GM18951 (cell line): ENCODE data around the gene MFSD11.
"Not testable (repeated sequence)": the region's sequence is repeated elsewhere in the genome, so short reads cannot be mapped to it uniquely, and the experiment has no call there.

Experiments
- POLR2A ChIP-seq: IDR thresholded peaks from 4 replicates; pipeline ENCODE4 v1.6.1; 2011; ENCODE audit warnings: mild to moderate bottlenecking; ENCODE audit not compliant: insufficient read length, insufficient read depth; ENCODE audit errors: extremely low read depth
- in situ Hi-C: fragments of 300-500 bp; cut with MboI; formaldehyde crosslinking; loops from one replicate; pipeline ENCODE4 v1.12.0; 2022; ENCODE audit warnings: low sequenced_read_pairs, mixed read lengths, inconsistent platforms; ENCODE audit not compliant: unreplicated experiment

MFSD11 gene

DNA sequence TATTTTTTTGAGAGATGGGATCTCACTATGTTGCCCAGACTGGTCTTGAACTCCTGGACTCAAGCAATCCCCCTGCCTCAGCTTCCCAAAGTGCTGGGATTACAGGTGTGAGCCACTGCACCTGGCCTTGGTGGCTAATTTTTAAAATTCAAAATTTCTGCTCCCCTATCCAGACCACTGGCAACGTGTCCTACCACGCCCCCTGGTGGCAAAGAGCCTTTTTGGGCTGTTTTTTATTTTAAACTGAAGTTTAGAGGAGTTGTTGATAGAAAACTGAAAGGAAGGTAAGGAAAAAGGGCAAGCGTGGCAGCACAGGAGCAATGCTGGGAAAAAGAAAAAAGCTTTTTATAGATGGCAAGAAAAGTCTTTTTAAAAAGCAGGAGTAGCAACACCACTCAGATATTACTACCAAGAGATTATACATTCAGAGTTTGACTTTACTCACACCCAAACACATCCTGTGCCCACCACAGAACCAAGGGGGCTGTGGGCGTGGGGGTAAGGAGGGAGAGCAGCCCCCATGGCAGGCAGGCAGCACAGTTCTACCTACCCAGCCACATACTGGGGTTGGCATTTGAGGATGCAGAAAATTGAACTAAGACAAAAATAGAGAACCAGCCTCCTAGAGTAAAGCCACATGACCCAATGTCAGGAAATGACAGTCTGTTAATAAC lies 23.0 kb upstream of the MFSD11 start:
- in situ Hi-C loops, result no loop called here
- TF ChIP-seq POLR2A, result no peak

DNA sequence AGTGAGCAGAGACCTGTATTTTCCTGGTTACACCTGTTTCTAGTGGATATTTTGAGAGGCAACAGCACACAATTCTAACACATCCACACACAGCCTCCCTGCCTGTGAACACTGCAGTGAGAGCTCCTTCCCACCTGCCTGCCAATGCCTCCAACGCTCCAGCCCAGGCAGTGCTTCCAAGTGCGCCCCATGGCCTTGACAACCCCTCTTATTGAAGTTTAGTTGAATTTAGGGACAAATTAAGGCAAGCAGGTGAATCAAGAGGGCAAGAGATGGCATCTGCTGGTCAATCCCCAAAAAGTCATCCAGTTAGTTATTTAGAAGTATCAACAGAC lies 22.5 kb upstream of the MFSD11 start:
- TF ChIP-seq POLR2A, result no peak
- in situ Hi-C loops, result no loop called here

DNA sequence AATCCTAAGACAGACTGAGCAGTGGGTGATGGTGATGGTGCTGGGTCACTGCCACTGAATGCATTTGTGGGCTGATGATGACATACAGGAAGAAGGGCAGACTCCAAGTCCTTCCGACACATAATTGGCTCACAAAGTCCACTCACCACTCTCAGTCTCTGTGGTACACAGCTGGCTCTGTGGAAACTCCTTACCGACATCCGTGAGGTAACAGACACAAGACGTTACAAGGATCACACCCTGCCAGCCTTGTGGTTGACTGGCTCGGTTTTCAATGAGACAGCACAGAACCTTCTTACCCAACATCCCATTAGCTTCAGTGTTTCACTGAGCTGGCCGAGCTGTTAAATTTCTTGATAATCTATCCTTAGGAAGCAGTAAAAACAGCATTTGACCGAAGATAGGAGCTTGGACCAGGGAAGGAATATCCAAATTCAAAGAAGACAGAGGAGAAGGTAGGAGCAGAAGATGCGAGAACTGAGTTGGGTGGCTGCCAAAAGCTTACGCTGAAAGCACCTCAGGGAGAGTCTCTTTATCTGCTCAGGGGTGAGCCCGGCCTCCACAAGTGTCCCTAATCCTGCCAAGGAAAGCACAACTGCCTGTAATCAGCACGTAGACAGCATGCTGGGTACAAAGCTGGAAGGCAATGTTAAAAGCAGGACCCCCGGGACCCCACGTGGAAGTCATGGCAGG lies 21.6 kb upstream of the MFSD11 start:
- TF ChIP-seq POLR2A, result no peak
- in situ Hi-C loops, result no loop called here

DNA sequence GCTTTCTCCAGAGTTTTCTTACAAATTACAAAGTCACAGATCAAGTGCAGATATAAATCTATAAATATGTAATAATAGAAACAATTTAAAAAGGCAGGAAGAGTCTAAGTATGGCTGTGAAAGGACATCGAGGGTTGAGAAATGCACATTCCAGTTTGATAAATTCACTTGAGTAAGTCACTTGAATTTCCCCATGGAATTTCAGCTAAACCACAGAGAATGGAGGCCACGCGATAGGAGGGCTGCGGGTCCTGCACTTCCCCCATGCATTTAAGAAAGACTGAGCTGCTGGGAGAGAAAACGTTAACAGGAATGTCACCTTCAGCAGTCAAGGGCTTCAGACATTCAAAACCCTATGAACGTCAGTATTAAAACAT lies 21.1 kb upstream of the MFSD11 start:
- TF ChIP-seq POLR2A, result no peak
- in situ Hi-C loops, result no loop called here

DNA sequence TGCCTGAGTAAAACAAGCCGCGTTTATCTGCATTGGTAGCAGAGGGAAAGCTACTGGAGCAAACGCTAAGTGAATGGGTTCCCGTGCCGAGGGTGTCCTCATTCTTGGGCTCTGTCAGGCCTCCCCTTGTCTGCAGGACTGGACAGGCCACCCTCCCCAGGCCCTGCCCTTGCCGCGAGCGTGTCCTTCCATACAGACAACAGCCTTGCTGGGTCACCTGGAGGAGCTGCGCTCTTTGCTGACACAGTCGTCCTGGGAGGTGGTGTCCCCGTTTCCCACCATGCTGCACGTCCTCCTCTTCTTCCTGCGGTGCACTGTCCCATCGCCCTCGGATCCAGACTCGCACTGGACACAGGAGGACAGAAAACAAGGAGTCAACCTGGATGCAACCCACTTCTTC lies 19.4 kb upstream of the MFSD11 start:
- TF ChIP-seq POLR2A, result no peak
- in situ Hi-C loops, result no loop called here

DNA sequence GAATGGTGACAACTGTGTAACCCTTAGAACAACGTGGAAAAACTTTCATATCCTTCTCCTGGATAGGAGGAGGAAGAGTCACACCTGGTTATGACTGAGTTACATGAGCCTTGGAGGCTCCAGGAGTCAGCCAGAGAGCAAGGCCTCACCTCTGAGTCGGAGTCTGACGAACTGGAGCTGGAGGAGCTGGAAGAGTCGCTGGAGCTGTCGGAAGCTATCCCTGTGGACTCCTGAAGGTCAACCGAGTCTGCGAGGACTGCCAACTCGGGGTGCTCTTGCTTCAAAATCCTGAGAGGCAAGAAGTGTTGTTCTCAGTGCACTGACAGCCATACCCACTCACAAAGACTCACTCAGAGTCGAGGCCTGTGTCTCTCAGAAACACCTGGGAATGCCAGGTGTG lies 17.7 kb upstream of the MFSD11 start:
- in situ Hi-C loops, result no loop called here
- no peak for TF ChIP-seq POLR2A

DNA sequence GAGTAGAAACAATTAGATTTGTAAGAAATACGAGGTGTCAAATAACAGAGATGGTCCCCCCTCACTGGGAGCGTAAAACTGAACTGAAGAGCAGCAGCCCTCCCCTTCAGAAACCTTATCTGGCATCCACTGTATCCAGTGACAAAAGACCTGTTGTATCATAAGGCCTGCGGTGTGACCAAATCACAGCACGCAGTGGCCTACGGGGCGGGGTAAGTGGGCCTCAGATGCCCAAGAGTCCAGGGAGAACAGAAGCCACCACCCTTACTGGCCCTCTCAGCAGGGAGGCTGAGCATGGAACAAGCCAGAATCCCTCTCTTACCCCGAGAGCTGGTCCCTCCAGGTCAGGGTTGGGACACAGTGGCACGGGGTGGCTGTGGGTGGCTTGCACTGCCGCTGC lies 17.0 kb upstream of the MFSD11 start:
- no peak for TF ChIP-seq POLR2A
- in situ Hi-C loops, result no loop called here

DNA sequence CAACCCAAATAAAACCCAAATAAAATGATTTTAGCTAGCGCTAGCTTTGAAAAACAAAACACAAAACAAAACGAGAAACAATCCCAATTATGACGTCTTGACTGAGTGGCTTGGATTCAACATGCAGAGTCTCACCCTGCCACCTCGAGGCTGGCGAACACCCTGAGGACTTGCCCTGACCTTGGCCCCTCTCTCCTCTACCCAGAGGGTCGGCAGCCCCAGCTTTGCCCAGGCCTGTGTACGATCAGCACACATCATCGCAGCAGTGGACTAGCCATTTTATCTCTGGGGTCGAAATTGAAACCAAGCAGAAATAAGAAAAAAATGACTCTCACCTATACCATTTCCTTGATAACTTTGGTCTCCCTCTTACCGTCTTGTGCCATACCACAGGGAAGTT lies 16.5 kb upstream of the MFSD11 start:
- TF ChIP-seq POLR2A, result no peak
- in situ Hi-C loops, result no loop called here

DNA sequence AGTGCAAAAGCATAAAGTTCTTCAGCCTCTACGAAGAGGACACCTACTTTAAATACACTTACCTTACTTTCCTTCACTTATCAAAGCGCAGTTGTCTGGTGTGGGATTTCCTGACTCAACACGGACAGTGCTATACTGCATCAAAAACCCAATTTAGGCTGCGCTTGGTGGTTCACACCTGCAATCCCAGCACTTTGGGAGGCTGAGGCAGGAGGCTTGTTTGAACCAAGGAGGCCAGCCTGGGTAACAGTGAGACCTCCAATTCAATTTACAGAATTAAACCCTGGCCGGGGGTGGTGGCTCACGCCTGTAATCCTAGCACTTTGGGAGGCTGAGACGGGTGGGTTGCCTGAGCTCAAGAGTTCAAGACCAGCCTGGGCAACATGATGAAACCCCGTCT lies 15.6 kb upstream of the MFSD11 start:
- in situ Hi-C loops, result no loop called here

DNA sequence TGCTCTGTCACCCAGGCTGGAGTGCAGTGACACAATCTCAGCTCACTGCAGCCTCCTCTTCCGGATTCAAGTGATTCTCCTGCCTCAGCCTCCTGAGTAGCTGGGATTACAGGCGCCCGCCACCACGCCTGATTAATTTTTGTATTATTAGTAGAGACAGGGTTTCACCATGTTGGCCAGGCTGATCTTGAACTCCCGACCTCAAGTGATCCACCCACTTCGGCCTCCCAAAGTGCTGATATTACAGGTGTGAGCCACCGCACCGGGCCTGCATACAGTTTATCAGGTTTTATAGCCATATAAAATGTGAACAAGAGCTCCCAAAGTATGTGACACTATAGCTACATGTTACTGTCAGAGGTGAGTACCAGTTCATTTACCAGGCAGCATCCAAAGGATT lies 14.9 kb upstream of the MFSD11 start:
- in situ Hi-C loops, result not testable (repeated sequence)

More for the DNA sequence above, 15.6 kb upstream of the MFSD11 start:
- TF ChIP-seq POLR2A, result no peak

DNA sequence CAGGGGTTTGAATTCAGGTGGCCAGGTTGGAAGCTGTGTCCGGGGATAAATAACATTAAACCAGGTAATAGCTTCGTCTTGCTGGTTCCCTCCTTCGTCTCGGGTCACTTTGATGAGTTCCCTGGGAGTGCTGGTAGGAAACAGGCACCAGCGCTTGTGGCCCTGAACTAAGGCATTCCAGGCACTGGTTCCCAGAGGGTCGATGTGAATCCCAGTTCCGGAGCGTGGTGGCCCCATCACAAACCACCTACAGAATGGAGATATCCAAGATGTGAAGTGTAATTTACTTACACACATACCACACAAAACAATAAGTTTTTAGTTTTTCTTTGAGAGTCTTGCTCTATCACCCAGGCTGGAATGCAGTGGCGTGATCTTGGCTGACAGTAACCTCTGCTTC lies 14.1 kb upstream of the MFSD11 start:
- TF ChIP-seq POLR2A, result no peak
- in situ Hi-C loops, result no loop called here

DNA sequence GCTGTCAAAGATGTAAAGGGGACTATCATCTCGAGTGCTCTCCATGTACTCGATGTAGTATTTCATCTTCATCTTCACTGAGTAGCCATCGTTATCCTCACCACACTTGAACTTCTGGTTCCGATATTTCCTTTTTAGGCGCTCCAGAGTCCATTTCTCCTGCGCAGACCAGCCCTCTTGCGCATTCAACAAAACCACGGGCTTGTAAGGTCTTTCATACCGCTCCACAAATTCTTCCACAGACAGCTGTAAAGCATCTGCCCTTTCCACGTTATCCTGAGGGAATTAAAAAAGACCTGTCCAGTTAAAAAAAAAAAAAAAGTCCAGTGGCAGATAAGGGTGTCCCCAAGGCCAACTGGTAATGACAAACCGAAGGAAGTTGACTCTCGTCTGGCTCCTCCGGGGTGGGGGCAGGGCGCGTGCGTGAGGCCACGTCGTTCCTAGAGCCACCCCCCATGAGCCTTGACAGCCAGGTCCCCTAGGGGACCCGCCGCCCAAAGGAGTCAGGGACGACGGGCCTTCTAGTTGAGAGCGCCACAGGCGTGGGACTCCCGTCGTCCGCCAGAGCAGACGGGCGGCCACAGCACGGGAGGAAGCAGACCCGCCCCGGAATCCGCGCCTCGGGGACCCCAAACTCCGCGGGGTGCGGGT lies 12.2 kb upstream of the MFSD11 start:
- no peak for TF ChIP-seq POLR2A
- in situ Hi-C loops, result no loop called here

DNA sequence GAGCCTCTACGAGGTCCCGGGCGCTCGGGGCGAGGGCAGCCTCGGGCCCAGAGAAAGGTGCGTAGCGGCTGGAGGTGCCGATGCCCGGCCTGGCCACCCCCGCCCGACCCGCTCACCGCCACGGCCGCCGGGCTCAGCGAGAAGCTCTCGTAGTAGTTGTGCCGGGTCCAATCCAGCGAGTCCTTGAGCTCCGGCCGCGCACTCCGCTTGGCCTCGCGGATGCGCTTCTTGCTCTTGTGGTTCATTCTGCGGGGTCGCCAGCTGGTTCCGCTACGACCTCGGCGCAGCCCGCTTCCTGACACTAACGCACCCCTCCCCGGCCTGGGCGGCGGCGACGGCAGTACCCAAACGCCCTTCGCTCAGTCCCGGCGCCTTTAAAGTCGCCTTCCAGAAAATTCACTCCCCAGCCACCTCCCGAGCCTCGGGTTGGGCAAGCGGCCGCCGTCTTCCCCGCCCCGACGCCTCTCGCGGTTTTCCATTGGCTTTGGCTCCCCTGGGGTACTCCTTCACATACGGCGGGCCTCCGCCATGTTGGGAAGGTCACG lies 11.6 kb upstream of the MFSD11 start, which contains the start of gene JMJD6:
Gene JMJD6, minus strand, starts transcription at position 376 of the 545 bp plus-strand sequence. Its CDS starts 131 bp downstream, at position 245.
- peak; percentile 69 for TF ChIP-seq POLR2A
- in situ Hi-C loops, result no loop called here
